Prostate gland (tissue), 2 donors: ENCODE results near the gene MRPL58.

Experiments
- CTCF ChIP-seq, 4 experiments: fragments of 200-600 bp in 2 of 4; fragments of 450-650 bp in 2 of 4; sonication (generic) in 2 of 4; IDR thresholded peaks; 1 replicate in 3 of 4; 2 replicates in 1 of 4; pipeline ENCODE4 v1.5.1; 2016 to 2019; ENCODE audit warnings: antibody characterized with exemption in 4 of 4, mild to moderate bottlenecking in 2 of 4, moderate library complexity in 2 of 4
- POLR2A ChIP-seq: fragments of 450-650 bp; IDR thresholded peaks from one replicate; pipeline ENCODE4 v1.6.1; 2016; ENCODE audit warnings: antibody characterized with exemption, mild to moderate bottlenecking
- POLR2AphosphoS5 ChIP-seq: sonication (generic); formaldehyde crosslinking; IDR thresholded peaks from one replicate; pipeline ENCODE4 v1.6.1; 2017; ENCODE audit warnings: antibody characterized with exemption

DNA sequence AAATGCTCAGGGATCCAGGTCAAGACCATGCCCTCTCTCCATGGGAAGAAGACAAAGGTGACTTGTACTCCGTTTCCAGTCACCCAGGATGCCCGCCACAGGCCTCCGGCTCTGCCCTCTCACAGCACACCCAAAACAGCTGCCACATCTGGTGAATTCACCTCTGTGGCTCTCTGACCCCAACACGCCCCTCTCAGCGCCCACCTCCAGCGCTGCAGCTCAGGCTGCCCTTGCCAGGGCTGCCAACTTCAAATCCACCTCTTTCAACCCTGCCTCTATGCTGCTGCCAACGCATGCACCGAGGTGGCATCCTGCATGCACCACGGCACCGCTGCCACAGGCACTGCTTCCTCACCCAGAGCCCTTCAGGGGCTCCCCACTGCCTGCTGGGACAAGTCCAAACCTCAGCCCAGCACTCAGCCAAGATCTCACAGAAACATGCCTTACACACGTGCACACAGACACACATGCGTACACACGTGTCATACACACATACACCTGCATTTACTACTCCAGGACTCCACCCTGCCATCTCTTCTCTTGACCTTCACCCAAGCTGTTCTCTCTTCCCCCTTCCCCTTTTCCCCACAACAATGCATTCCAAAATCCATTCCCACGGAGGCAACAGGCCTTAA lies 47.4 kb upstream of the MRPL58 start:
- TF ChIP-seq CTCF (IDR thresholded peaks at IDR 0.05): no peak
- no peak for TF ChIP-seq POLR2AphosphoS5
- TF ChIP-seq POLR2A: no peak
